Endodermal cell (in vitro differentiated cells): ENCODE measurements around the gene FSTL1. TPM values are rescaled to one million over a fixed set of nuclear protein-coding genes. Genes with fewer than 3 reads are reported as not detected.

ENCODE experiments used
- DNase-seq: peaks from one replicate; pipeline ENCODE4 v3.0.0-alpha.2; 2017
- H3K27ac ChIP-seq: 2 replicates; pipeline ENCODE4 v1.5.1; 2013; ENCODE audit warnings: mild to moderate bottlenecking, low read depth, low read length, moderate library complexity
- H3K27me3 ChIP-seq: 2 replicates; pipeline ENCODE4 v1.6.1; 2013; ENCODE audit warnings: mild to moderate bottlenecking, low read length, moderate library complexity; ENCODE audit not compliant: insufficient read depth, control insufficient read depth, poor library complexity, severe bottlenecking
- H3K36me3 ChIP-seq: 2 replicates; pipeline ENCODE4 v1.7.0; 2013; ENCODE audit warnings: mild to moderate bottlenecking, low read length, moderate library complexity; ENCODE audit not compliant: control insufficient read depth, insufficient read depth
- H3K4me1 ChIP-seq: one replicate; pipeline ENCODE4 v1.7.0; 2013; ENCODE audit warnings: low read length; ENCODE audit not compliant: control insufficient read depth, insufficient read depth
- H3K4me3 ChIP-seq: 2 replicates; pipeline ENCODE4 v1.5.1; 2013; ENCODE audit warnings: mild to moderate bottlenecking, low read length, moderate library complexity
- H3K9ac ChIP-seq: 2 replicates; pipeline ENCODE4 v1.6.1; 2013; ENCODE audit warnings: mild to moderate bottlenecking, low read length, moderate library complexity; ENCODE audit not compliant: poor library complexity, severe bottlenecking; ENCODE audit errors: extremely low read depth
- H3K9me3 ChIP-seq: 2 replicates; pipeline ENCODE4 v1.6.1; 2013; ENCODE audit warnings: mild to moderate bottlenecking, low read length, moderate library complexity; ENCODE audit not compliant: control insufficient read depth
- H3K27ac Mint-ChIP-seq: 2 replicates; pipeline ENCODE4 v1.8.0; 2020; ENCODE audit warnings: mixed read lengths
- H3K27me3 Mint-ChIP-seq: 2 replicates; pipeline ENCODE4 v1.8.0; 2021; ENCODE audit warnings: mild to moderate bottlenecking, mixed read lengths; ENCODE audit not compliant: insufficient read depth
- H3K36me3 Mint-ChIP-seq: 2 replicates; pipeline ENCODE4 v1.8.0; 2020; ENCODE audit warnings: low read depth, mixed read lengths
- H3K4me1 Mint-ChIP-seq: 2 replicates; pipeline ENCODE4 v1.8.0; 2020; ENCODE audit warnings: mixed read lengths
- H3K4me3 Mint-ChIP-seq: 2 replicates; pipeline ENCODE4 v1.8.0; 2020; ENCODE audit warnings: mild to moderate bottlenecking, moderate library complexity, mixed read lengths
- H3K9me3 Mint-ChIP-seq: 2 replicates; pipeline ENCODE4 v1.8.0; 2020; ENCODE audit warnings: mild to moderate bottlenecking, mixed read lengths
- CTCF ChIP-seq: fragments of 200-600 bp; sonication (generic); conservative IDR thresholded peaks from 2 replicates; pipeline ENCODE4 v1.5.0; 2021; ENCODE audit warnings: antibody characterized with exemption, mild to moderate bottlenecking
- WGBS, 2 experiments: methylation state at CpG; one replicate each; pipeline versions ENCODE4 v1.1.5 to v1.1.7; 2013; ENCODE audit warnings: missing lambda C conversion rate in 2 of 2, mixed read lengths in 1 of 2; ENCODE audit not compliant: insufficient coverage in 1 of 2, insufficient read length in 1 of 2; 5-methylcytosine and 5-hydroxymethylcytosine counted together
- total RNA-seq, 2 donors: library from RNA; stranded (reverse); fragmentation: NEBNext Ultra II Directional in 1 of 2; extraction: Animal tissue kit (Norgen Biotek cat#: 25700) in 1 of 2; gene quantifications; 2 replicates in 1 of 2; 3 replicates in 1 of 2; pipeline ENCODE4 v1.2.1, GENCODE V29; 2021

FSTL1 gene
- total RNA-seq, 2 donors from 2014 or later: 309 to 379 TPM

GRCh38 chr3:120348991-120349854 lies 101.6 kb downstream of the FSTL1 start, which contains the start of gene LRRC58:
TSS of gene LRRC58 (minus strand) at chr3:120349354. CDS start at chr3:120349243, 111 bp downstream.
- Mint-ChIP-seq H3K36me3 (peaks cover 4% of the 10 kb centered on the region), H3K27me3 (peaks cover 5% of the 10 kb centered on the region), H3K27ac (peak within 1 kb of the TSS; percentile 90), H3K4me3 (peak within 1 kb of the TSS; percentile 77), H3K4me1 (peaks cover 10% of the 10 kb centered on the region), H3K9me3 (no peaks in the 10 kb centered on the region)
- WGBS, 2 experiments: 1 to 2% methylated on average over 30 to 95 of the region's 95 CpGs
- H3K36me3 ChIP-seq: peaks cover 3% of the 10 kb centered on the region
- peak within 1 kb of the TSS; percentile 59 for H3K27ac ChIP-seq
- peak within 1 kb of the TSS; percentile 89 for H3K4me3 ChIP-seq
- H3K9ac ChIP-seq: peak within 1 kb of the TSS; percentile 63
- H3K27me3 ChIP-seq: peaks cover 7% of the 10 kb centered on the region
- H3K4me1 ChIP-seq: no peaks in the 10 kb centered on the region
- no peaks in the 10 kb centered on the region for H3K9me3 ChIP-seq
- peak; percentile 91 for DNase-seq
- TF ChIP-seq CTCF: peak; percentile 60

- Histone ChIP-seq H3K36me3 (peaks cover 3% of the 10 kb centered on the region), H3K4me1 (no peaks in the 10 kb centered on the region), H3K9ac (peak overlapping the region; percentile 63), H3K27me3 (peaks cover 7% of the 10 kb centered on the region), H3K9me3 (no peaks in the 10 kb centered on the region), H3K27ac (peak overlapping the region; percentile 59), H3K4me3 (peak overlapping the region; percentile 89)
- peaks cover 4% of the 10 kb centered on the region for H3K36me3 Mint-ChIP-seq
- no peak overlapping the region for H3K27ac Mint-ChIP-seq
- no peak for TF ChIP-seq CTCF
- H3K4me3 Mint-ChIP-seq: peak overlapping the region; percentile 77
- H3K4me1 Mint-ChIP-seq: peaks cover 10% of the 10 kb centered on the region
- H3K27me3 Mint-ChIP-seq: peaks cover 5% of the 10 kb centered on the region
- WGBS, 2 experiments: 8 to 14% methylated on average over 22 to 41 of the region's 41 CpGs
- DNase-seq: no peak
- no peaks in the 10 kb centered on the region for H3K9me3 Mint-ChIP-seq
Measured at GRCh38 chr3:120348065-120348990, 102.5 kb downstream of the FSTL1 start.

- H3K4me1 ChIP-seq: no peaks in the 10 kb centered on the region
- peaks cover 3% of the 10 kb centered on the region for H3K36me3 ChIP-seq
- Mint-ChIP-seq H3K36me3 (peaks cover 21% of the 10 kb centered on the region), H3K4me3 (no peak overlapping the region), H3K27ac (no peak overlapping the region), H3K4me1 (peaks cover 14% of the 10 kb centered on the region), H3K27me3 (peaks cover 2% of the 10 kb centered on the region), H3K9me3 (peaks cover 11% of the 10 kb centered on the region)
- DNase-seq: no peak
- no peak overlapping the region for H3K4me3 ChIP-seq
- TF ChIP-seq CTCF: no peak
- H3K27ac ChIP-seq: no peak overlapping the region
- H3K27me3 ChIP-seq: no peaks in the 10 kb centered on the region
- H3K9me3 ChIP-seq: peaks cover 19% of the 10 kb centered on the region
- WGBS, 2 experiments: 70 to 100% methylated on average over 1 of the region's 1 CpG
- H3K9ac ChIP-seq: no peak overlapping the region
Measured at GRCh38 chr3:120344349-120344748, 106.4 kb downstream of the FSTL1 start.
